H9 (cell line): Measurements from ENCODE around the gene SEPTIN12. TPM values are rescaled to one million over a fixed set of nuclear protein-coding genes. Genes with fewer than 3 reads are reported as not detected.

Source experiments
- DNase-seq: peaks from one replicate; pipeline ENCODE4 v3.0.0-alpha.2; 2017
- H2AFZ ChIP-seq: one replicate; pipeline ENCODE4 v1.6.1; 2013; ENCODE audit warnings: mild to moderate bottlenecking, low read length, control low read depth, moderate library complexity
- H2AK5ac ChIP-seq: 2 replicates; pipeline ENCODE4 v1.6.1; 2013; ENCODE audit warnings: low read length, control low read depth, mixed read lengths; ENCODE audit not compliant: insufficient read length
- H2BK120ac ChIP-seq: one replicate; pipeline ENCODE4 v1.6.1; 2013; ENCODE audit warnings: low read depth, mild to moderate bottlenecking, low read length, control low read depth, inconsistent platforms; ENCODE audit not compliant: poor library complexity, severe bottlenecking
- H2BK12ac ChIP-seq: 2 replicates; pipeline ENCODE4 v1.6.1; 2013; ENCODE audit warnings: low read length, control low read depth, mixed read lengths, low read depth; ENCODE audit not compliant: insufficient read length
- H2BK15ac ChIP-seq: 2 replicates; pipeline ENCODE4 v1.6.1; 2013; ENCODE audit warnings: low read depth, low read length, control low read depth
- H2BK20ac ChIP-seq: one replicate; pipeline ENCODE4 v1.6.1; 2013; ENCODE audit warnings: low read depth, mild to moderate bottlenecking, low read length, control low read depth, inconsistent platforms; ENCODE audit not compliant: poor library complexity, severe bottlenecking
- H2BK5ac ChIP-seq: 2 replicates; pipeline ENCODE4 v1.6.1; 2013; ENCODE audit warnings: low read length, control low read depth, mixed read lengths; ENCODE audit not compliant: insufficient read length
- H3K14ac ChIP-seq: 2 replicates; pipeline ENCODE4 v1.6.1; 2013; ENCODE audit warnings: low read length, control low read depth; ENCODE audit not compliant: insufficient read depth
- H3K18ac ChIP-seq: 2 replicates; pipeline ENCODE4 v1.6.1; 2013; ENCODE audit warnings: low read depth, mild to moderate bottlenecking, mixed read lengths, low read length, control low read depth; ENCODE audit not compliant: insufficient read length
- H3K23ac ChIP-seq: 2 replicates; pipeline ENCODE4 v1.6.1; 2013; ENCODE audit warnings: low read length, control low read depth, mixed read lengths, low read depth; ENCODE audit not compliant: insufficient read length
- H3K23me2 ChIP-seq: 2 replicates; pipeline ENCODE4 v1.6.1; 2013; ENCODE audit warnings: low read depth, mild to moderate bottlenecking, mixed read lengths, low read length, control low read depth; ENCODE audit not compliant: insufficient read length, poor library complexity, severe bottlenecking
- H3K27ac ChIP-seq: 2 replicates; pipeline ENCODE4 v1.5.1; 2013; ENCODE audit warnings: low read length, control low read depth, mixed read lengths, low read depth; ENCODE audit not compliant: insufficient read length
- H3K27me3 ChIP-seq: 2 replicates; pipeline ENCODE4 v1.6.1; 2013; ENCODE audit warnings: low read length, control low read depth, inconsistent platforms; ENCODE audit not compliant: insufficient read depth
- H3K4ac ChIP-seq: 2 replicates; pipeline ENCODE4 v1.6.1; 2013; ENCODE audit warnings: low read depth, mild to moderate bottlenecking, control low read depth, inconsistent platforms, low read length, moderate library complexity
- H3K4me1 ChIP-seq: 2 replicates; pipeline ENCODE4 v1.6.1; 2013; ENCODE audit warnings: low read length, control low read depth, inconsistent platforms; ENCODE audit not compliant: insufficient read depth
- H3K4me2 ChIP-seq: 2 replicates; pipeline ENCODE4 v1.6.1; 2013; ENCODE audit warnings: low read length, control low read depth, mixed read lengths; ENCODE audit not compliant: insufficient read length, insufficient read depth
- H3K56ac ChIP-seq: 2 replicates; pipeline ENCODE4 v1.6.1; 2013; ENCODE audit warnings: low read depth, mild to moderate bottlenecking, mixed read lengths, low read length, control low read depth; ENCODE audit not compliant: insufficient read length
- H3K79me1 ChIP-seq: 2 replicates; pipeline ENCODE4 v1.6.1; 2013; ENCODE audit warnings: low read depth, mild to moderate bottlenecking, moderate library complexity, low read length, control low read depth, inconsistent platforms; ENCODE audit not compliant: insufficient read depth, poor library complexity, severe bottlenecking
- H3K79me2 ChIP-seq: 2 replicates; pipeline ENCODE4 v1.6.1; 2013; ENCODE audit warnings: low read length, control low read depth, inconsistent platforms; ENCODE audit not compliant: insufficient read depth
- H3K9ac ChIP-seq: 2 replicates; pipeline ENCODE4 v1.6.1; 2013; ENCODE audit warnings: low read length, control low read depth, mixed read lengths; ENCODE audit not compliant: insufficient read length; ENCODE audit errors: extremely low read depth
- H3K9me3 ChIP-seq: one replicate; pipeline ENCODE4 v1.6.1; 2013; ENCODE audit warnings: low read depth, low read length, inconsistent platforms; ENCODE audit not compliant: control insufficient read depth
- H3T11ph ChIP-seq: one replicate; pipeline ENCODE4 v1.6.1; 2013; ENCODE audit warnings: mild to moderate bottlenecking, low read length, control low read depth, inconsistent platforms
- H4K20me1 ChIP-seq: one replicate; pipeline ENCODE4 v1.6.1; 2013; ENCODE audit not compliant: control insufficient read depth, insufficient read length, insufficient read depth
- H4K5ac ChIP-seq: 2 replicates; pipeline ENCODE4 v1.6.1; 2013; ENCODE audit warnings: low read depth, mild to moderate bottlenecking, mixed read lengths, low read length, control low read depth; ENCODE audit not compliant: insufficient read length
- H4K8ac ChIP-seq: replicated peaks from 2 replicates; pipeline ENCODE4 v1.6.1; 2013; ENCODE audit warnings: low read length, control low read depth, mixed read lengths, low read depth; ENCODE audit not compliant: insufficient read length
- H4K91ac ChIP-seq: 2 replicates; pipeline ENCODE4 v1.6.1; 2013; ENCODE audit warnings: low read depth, mild to moderate bottlenecking, moderate library complexity, mixed read lengths, low read length, control low read depth; ENCODE audit not compliant: insufficient read length
- H3K27ac Mint-ChIP-seq, 3 experiments: 2 replicates in 2 of 3; 3 replicates in 1 of 3; pipeline ENCODE4 v1.8.0; 2020 to 2021; ENCODE audit warnings: mixed read lengths in 3 of 3, mild to moderate bottlenecking in 1 of 3, moderate library complexity in 1 of 3
- H3K27me3 Mint-ChIP-seq: 2 replicates; pipeline ENCODE4 v1.8.0; 2021; ENCODE audit warnings: low read depth, mild to moderate bottlenecking, moderate library complexity, mixed read lengths
- H3K36me3 Mint-ChIP-seq, 3 experiments: 2 replicates in 2 of 3; 3 replicates in 1 of 3; pipeline ENCODE4 v1.8.0; 2020 to 2021; ENCODE audit warnings: low read depth in 3 of 3, mixed read lengths in 3 of 3; ENCODE audit not compliant: insufficient read depth in 1 of 3
- H3K4me1 Mint-ChIP-seq, 2 experiments: 2 replicates each; pipeline ENCODE4 v1.8.0; 2020; ENCODE audit warnings: mixed read lengths in 2 of 2
- H3K4me3 Mint-ChIP-seq, 2 experiments: 2 replicates in 1 of 2; 3 replicates in 1 of 2; pipeline ENCODE4 v1.8.0; 2020 to 2021; ENCODE audit warnings: mild to moderate bottlenecking in 2 of 2, mixed read lengths in 2 of 2, moderate library complexity in 1 of 2
- H3K9me3 Mint-ChIP-seq, 2 experiments: 2 replicates in 1 of 2; 3 replicates in 1 of 2; pipeline ENCODE4 v1.8.0; 2020; ENCODE audit warnings: mild to moderate bottlenecking in 2 of 2, mixed read lengths in 2 of 2, moderate library complexity in 1 of 2
- WGBS: extraction: QIAGEN DNeasy Blood & Tissue Kit; methylation state at CpG from one replicate; pipeline ENCODE4 v1.1.7; 2013; ENCODE audit warnings: missing lambda C conversion rate, low lambda C conversion rate, mixed read lengths; ENCODE audit not compliant: insufficient read length; ENCODE audit errors: extremely low coverage; 5-methylcytosine and 5-hydroxymethylcytosine counted together
- total RNA-seq: library from RNA; stranded (reverse); gene quantifications from 2 replicates; pipeline ENCODE4 v1.2.1, GENCODE V29; 2021
- TF ChIP-seq, protein P1 (sequence below): fragments of 200-600 bp; sonication (generic); conservative IDR thresholded peaks from 3 replicates; pipeline ENCODE4 v1.8.0; 2021; ENCODE audit warnings: antibody characterized with exemption, mild to moderate bottlenecking

SEPTIN12 gene
- total RNA-seq, 1 experiment from 2014 or later, result 0.48 TPM

DNA sequence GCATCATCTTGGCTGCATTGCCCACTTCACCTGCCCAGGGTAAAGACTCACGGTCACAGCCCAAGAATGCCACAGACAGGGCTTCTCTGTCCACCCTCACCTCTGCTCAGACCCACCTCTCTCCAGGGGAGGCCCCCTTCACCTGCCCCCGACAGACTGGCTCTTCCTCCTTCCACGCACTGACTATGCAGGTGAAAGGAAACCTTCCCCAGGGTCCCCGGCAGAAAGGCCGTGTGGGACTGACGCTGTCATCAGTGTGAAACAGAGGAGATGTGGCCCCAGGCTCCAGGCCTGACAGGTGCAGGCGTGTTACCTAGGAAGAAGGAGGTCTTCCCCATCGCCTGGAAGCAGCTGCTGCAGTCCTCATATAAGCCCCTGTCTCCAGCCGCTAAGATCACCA is 23.6 kb upstream of the SEPTIN12 start:
- no peak overlapping the region for H3K18ac ChIP-seq
- Mint-ChIP-seq H3K27ac (peak overlapping the region in 2 of 3 experiments; percentile 77 to 88; a peak in 4 of 7 replicates), H3K27me3 (no peaks in the 10 kb centered on the region), H3K4me3 (no peak overlapping the region), H3K4me1 (no peaks in the 10 kb centered on the region), H3K9me3 (no peaks in the 10 kb centered on the region), H3K36me3 (peaks cover 35 to 85% (median 68%) of the 10 kb centered on the region in 3 experiments; a peak in 6 of 7 replicates)
- TF ChIP-seq, protein P1, sequence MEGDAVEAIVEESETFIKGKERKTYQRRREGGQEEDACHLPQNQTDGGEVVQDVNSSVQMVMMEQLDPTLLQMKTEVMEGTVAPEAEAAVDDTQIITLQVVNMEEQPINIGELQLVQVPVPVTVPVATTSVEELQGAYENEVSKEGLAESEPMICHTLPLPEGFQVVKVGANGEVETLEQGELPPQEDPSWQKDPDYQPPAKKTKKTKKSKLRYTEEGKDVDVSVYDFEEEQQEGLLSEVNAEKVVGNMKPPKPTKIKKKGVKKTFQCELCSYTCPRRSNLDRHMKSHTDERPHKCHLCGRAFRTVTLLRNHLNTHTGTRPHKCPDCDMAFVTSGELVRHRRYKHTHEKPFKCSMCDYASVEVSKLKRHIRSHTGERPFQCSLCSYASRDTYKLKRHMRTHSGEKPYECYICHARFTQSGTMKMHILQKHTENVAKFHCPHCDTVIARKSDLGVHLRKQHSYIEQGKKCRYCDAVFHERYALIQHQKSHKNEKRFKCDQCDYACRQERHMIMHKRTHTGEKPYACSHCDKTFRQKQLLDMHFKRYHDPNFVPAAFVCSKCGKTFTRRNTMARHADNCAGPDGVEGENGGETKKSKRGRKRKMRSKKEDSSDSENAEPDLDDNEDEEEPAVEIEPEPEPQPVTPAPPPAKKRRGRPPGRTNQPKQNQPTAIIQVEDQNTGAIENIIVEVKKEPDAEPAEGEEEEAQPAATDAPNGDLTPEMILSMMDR, result no peak
- H4K8ac ChIP-seq, result no peak overlapping the region
- no peaks in the 10 kb centered on the region for H3K79me2 ChIP-seq
- no peaks in the 10 kb centered on the region for H4K20me1 ChIP-seq
- H2BK120ac ChIP-seq, result no peak overlapping the region
- H3T11ph ChIP-seq, result no peak overlapping the region
- no peak overlapping the region for H3K4me2 ChIP-seq
- no peak overlapping the region for H4K91ac ChIP-seq
- no peak overlapping the region for H2AK5ac ChIP-seq
- H3K14ac ChIP-seq, result no peak overlapping the region
- no peak overlapping the region for H3K4ac ChIP-seq
- no peak overlapping the region for H3K9ac ChIP-seq
- H3K27me3 ChIP-seq, result no peaks in the 10 kb centered on the region
- no peak for DNase-seq
- H3K4me1 ChIP-seq, result no peaks in the 10 kb centered on the region
- no peak overlapping the region for H2BK20ac ChIP-seq
- H2AFZ ChIP-seq, result no peak overlapping the region
- H2BK12ac ChIP-seq, result no peak overlapping the region
- H2BK5ac ChIP-seq, result no peak overlapping the region
- H3K79me1 ChIP-seq, result no peaks in the 10 kb centered on the region
- no CpG with 5 or more reads among the region's 9 CpGs for WGBS
- H3K23ac ChIP-seq, result no peak overlapping the region
- H3K23me2 ChIP-seq, result no peaks in the 10 kb centered on the region
- no peak overlapping the region for H2BK15ac ChIP-seq
- H3K27ac ChIP-seq, result no peak overlapping the region
- H3K56ac ChIP-seq, result no peak overlapping the region
- H4K5ac ChIP-seq, result no peak overlapping the region
- H3K9me3 ChIP-seq, result no peaks in the 10 kb centered on the region
